Raji (cell line): ENCODE results near the gene PHF2.

Experiments
- POLR2A ChIP-seq: IDR thresholded peaks from 2 replicates; pipeline ENCODE4 v1.6.1; 2011; ENCODE audit warnings: low read depth, low read length, control low read depth; ENCODE audit not compliant: insufficient read depth

Gene PHF2

DNA sequence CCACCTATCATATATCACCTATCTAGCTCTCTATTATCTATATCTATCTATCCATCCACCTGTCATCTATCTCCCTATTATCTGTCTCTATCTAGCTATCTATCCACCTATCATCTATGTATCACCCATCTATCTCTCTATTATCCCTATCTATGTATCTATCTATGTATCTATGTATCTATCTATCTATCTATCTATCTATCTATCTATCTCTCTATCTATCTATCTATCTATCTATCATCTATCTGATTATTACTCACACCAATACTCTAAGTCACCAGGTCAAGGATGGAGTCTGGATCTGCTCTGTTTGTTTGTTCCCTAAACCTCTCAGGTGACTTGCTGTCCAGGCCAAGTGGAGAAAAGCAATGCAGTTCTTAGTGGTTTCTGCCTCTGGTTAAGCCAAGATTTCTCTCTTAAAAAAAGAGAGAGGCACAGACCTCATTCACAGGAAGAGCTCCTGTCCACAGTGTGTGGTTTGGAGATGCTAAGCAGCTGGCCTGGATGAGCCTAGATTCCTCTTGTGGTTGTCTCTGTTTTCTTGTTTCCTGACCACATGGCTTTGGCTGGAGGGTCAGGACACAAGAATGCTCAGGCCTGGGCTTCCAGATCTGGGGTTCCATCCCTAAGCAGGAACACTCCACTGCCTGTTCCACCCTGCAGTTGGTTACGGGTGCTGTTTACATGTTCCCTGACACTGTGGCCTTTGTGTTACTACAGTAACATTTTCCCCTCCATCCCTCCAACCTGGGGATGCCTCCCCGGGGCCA is 133.4 kb downstream of the PHF2 start:
- TF ChIP-seq POLR2A: no peak

DNA sequence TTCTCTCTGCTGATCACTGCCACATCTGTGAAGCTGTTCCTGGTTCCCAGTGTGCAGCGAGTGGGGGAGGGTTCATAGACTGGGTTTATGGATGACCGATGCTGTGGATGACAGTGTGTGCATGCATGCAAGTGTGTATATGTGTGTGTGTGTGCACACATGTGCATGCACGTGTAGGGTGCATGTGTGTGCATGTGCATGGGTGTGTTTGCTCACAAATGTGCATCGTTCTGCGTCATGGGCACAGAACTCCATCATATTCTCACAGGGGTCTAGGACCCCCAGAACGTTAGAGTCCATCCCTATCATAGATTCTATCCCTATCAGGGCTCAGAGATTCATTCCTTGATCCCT is 134.0 kb downstream of the PHF2 start:
- TF ChIP-seq POLR2A: no peak

- TF ChIP-seq POLR2A: no peak
Measured at GRCh38 chr9:93711002-93711401, 134.6 kb downstream of the PHF2 start.

DNA sequence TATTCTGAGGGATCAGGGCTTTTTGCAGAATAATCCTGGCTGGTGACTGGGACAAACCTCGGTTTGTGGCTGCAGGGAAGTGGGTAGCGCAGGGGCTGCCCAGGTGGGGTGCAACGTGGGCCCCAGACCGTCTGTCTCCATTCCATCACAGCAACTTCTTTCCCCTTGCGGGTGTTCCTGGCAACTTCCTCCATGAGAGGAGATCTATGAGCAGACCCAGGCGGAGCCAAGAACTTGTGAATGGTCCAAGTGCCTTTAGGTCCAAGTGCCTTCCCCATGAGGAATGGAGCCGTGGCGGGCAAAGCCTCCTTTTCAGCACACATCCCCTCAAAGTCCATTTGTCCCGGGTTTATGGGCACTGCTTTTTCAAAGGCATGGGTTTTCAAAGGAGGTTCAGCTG is 136.5 kb downstream of the PHF2 start:
- TF ChIP-seq POLR2A: no peak

DNA sequence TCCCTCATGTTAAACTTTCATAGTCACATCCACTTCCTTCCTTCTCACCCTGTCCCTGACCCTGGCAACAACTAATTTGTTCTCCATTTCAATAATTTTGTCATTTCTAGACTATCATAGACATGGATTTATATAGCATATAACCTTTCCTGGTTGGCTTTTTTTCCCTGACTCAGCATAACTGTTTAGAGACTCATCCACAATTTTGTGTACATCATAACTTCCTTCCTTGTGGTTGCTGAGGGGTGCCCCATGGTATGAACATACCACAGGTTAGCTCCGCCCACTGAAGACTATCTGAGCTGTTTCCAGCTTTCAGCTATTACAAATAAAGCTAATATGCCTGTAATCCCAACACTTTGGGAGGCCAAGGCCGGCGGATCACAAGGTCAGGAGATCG is 137.3 kb downstream of the PHF2 start:
- no peak for TF ChIP-seq POLR2A

GRCh38 chr9:93721417-93721965 is 145.1 kb downstream of the PHF2 start:
- TF ChIP-seq POLR2A: no peak

GRCh38 chr9:93724852-93725251 is 148.5 kb downstream of the PHF2 start:
- no peak for TF ChIP-seq POLR2A

- no peak for TF ChIP-seq POLR2A
Measured at GRCh38 chr9:93725382-93725781, 149.0 kb downstream of the PHF2 start.

DNA sequence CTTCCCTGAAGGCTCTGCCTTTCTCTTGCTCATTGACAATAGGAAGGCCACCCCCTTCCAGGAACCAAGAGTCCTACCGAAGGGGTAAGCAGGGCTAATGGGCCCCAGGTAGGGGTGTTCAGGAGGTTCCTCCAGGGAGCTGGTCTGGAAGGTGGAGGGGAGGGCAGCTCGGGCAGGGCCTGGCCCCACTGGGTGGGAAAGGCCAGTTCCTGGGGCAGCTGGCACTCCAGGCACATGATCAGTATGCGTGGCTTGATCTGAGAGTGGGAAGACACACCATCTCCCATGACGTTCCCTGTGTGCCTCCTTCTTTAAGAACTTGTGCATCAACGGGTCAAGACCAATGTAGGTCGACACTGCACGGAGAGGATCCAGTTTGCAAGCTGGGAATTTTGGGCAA is 149.8 kb downstream of the PHF2 start:
- no peak for TF ChIP-seq POLR2A
